Measurements from ENCODE around the gene NFAT5. TPM values are rescaled to one million over a fixed set of nuclear protein-coding genes. Genes with fewer than 3 reads are reported as not detected.

Gene NFAT5
- total and polyA plus RNA-seq, 9 of the 15 experiments (the other 6 are each of a cell fraction or from before 2014, with no cell fraction given): 0.78 to 20.5 (median 12.4) TPM

DNA sequence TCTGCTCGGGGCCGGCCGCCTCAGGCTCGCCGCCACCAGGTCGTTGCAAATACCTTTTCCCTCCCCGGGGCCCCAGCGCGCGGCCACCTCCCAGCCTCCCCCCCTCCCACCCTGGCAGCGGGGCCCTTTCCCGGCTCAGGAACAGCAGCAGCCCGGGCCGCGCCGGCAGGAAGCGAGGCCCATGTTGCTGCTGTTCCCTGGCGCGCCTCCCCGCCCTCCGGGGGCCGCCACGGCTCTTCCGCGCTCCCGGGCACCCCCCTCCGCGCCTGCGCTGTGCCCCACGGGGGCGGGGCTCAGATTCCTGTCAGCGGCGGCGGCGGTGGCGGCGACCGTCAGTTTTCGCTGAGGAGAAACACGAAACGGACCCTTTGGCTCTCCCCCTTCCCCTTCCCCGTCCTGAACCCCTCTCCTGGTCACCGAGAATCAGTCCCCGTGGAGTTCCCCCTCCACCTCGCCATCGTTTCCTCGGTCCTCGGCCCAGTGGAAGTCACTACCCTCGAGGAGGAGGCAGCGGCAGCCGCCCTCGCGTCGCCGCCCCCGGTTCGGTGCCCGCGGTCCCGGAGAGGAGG, at the start of gene NFAT5 (continued):
- TF ChIP-seq NRF1 (conservative IDR thresholded peaks at IDR 0.05 in 1 of 2, IDR thresholded peaks at IDR 0.05 in 1 of 2): peak; percentile 89 to 91
- peak; percentile 65; the same call in 1 of the 2 replicates for TF ChIP-seq PHF8 (IDR thresholded peaks at IDR 0.05; ENCODE audit: borderline replicate concordance, low read length)
- peak; percentile 14; the same call in 1 of the 2 replicates for TF ChIP-seq BHLHE40 (IDR thresholded peaks at IDR 0.05; ENCODE audit: low read length)
- peak; percentile 74 for TF ChIP-seq RBM22 (IDR thresholded peaks at IDR 0.05; ENCODE audit: low read depth, low read length, poor library complexity, severe bottlenecking)
- no peak for TF ChIP-seq ASH1L (IDR thresholded peaks at IDR 0.05; ENCODE audit: borderline replicate concordance, low read depth, partially characterized antibody)
- TF ChIP-seq, protein P1, sequence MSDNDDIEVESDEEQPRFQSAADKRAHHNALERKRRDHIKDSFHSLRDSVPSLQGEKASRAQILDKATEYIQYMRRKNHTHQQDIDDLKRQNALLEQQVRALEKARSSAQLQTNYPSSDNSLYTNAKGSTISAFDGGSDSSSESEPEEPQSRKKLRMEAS (CRISPR knock-in tag; IDR thresholded peaks at IDR 0.05): peak; percentile 58
- TF ChIP-seq TEAD2 (tag; IDR thresholded peaks at IDR 0.05): no peak
- no peak for TF ChIP-seq COPS2 (conservative IDR thresholded peaks at IDR 0.05)
- peak; percentile 41; the same call in 1 of the 2 replicates for TF ChIP-seq TAF7 (tag; IDR thresholded peaks at IDR 0.05)
- peak; percentile 93 for TF ChIP-seq ELF1 (tag; IDR thresholded peaks at IDR 0.05)
- TF ChIP-seq NUFIP1 (IDR thresholded peaks at IDR 0.05; ENCODE audit: partially characterized antibody): no peak
- peak; percentile 75; the same call in 1 of the 2 replicates for TF ChIP-seq ZBTB7A (IDR thresholded peaks at IDR 0.05; ENCODE audit: borderline replicate concordance, control insufficient read depth, low read depth, low read length)
- TF ChIP-seq POU5F1 (IDR thresholded peaks at IDR 0.05; ENCODE audit: borderline replicate concordance, low read depth, low read length, partially characterized antibody): peak; percentile 52
- peak; percentile 87 for TF ChIP-seq POLR2AphosphoS5 (IDR thresholded peaks at IDR 0.05; ENCODE audit: control insufficient read depth, insufficient read depth, low read depth, low read length)
- peak; percentile 66 for TF ChIP-seq TAF9B (IDR thresholded peaks at IDR 0.05; ENCODE audit: partially characterized antibody)
- no peak for TF ChIP-seq ETV6 (IDR thresholded peaks at IDR 0.05; ENCODE audit: borderline replicate concordance in 1 of 2, low read depth in 2 of 2, low read length in 1 of 2)
- TF ChIP-seq ETV6 (CRISPR knock-in tag; IDR thresholded peaks at IDR 0.05; ENCODE audit: borderline replicate concordance): peak; percentile 61; the same call in 1 of the 2 replicates
- peak; percentile 91; the same call in 1 of the 2 replicates for TF ChIP-seq ZC3H4 (CRISPR knock-in tag; IDR thresholded peaks at IDR 0.05; ENCODE audit: borderline replicate concordance)
- peak; percentile 42; the same call in 1 of the 2 replicates for TF ChIP-seq CREM (IDR thresholded peaks at IDR 0.05; ENCODE audit: low read depth)
- peak; percentile 73 for TF ChIP-seq HNRNPL (IDR thresholded peaks at IDR 0.05; ENCODE audit: low read depth, low read length)
- TF ChIP-seq, protein P2, sequence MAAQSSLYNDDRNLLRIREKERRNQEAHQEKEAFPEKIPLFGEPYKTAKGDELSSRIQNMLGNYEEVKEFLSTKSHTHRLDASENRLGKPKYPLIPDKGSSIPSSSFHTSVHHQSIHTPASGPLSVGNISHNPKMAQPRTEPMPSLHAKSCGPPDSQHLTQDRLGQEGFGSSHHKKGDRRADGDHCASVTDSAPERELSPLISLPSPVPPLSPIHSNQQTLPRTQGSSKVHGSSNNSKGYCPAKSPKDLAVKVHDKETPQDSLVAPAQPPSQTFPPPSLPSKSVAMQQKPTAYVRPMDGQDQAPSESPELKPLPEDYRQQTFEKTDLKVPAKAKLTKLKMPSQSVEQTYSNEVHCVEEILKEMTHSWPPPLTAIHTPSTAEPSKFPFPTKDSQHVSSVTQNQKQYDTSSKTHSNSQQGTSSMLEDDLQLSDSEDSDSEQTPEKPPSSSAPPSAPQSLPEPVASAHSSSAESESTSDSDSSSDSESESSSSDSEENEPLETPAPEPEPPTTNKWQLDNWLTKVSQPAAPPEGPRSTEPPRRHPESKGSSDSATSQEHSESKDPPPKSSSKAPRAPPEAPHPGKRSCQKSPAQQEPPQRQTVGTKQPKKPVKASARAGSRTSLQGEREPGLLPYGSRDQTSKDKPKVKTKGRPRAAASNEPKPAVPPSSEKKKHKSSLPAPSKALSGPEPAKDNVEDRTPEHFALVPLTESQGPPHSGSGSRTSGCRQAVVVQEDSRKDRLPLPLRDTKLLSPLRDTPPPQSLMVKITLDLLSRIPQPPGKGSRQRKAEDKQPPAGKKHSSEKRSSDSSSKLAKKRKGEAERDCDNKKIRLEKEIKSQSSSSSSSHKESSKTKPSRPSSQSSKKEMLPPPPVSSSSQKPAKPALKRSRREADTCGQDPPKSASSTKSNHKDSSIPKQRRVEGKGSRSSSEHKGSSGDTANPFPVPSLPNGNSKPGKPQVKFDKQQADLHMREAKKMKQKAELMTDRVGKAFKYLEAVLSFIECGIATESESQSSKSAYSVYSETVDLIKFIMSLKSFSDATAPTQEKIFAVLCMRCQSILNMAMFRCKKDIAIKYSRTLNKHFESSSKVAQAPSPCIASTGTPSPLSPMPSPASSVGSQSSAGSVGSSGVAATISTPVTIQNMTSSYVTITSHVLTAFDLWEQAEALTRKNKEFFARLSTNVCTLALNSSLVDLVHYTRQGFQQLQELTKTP (IDR thresholded peaks at IDR 0.05; ENCODE audit: low read depth in 1 of 2, partially characterized antibody in 2 of 2): no peak
- TF ChIP-seq MAZ (CRISPR knock-in tag; conservative IDR thresholded peaks at IDR 0.05 in 1 of 2, IDR thresholded peaks at IDR 0.05 in 1 of 2): peak in 1 of 2 experiments; percentile 97
- TF ChIP-seq YY1 (IDR thresholded peaks at IDR 0.05; ENCODE audit: borderline replicate concordance in 1 of 3, control insufficient read depth in 1 of 3, extremely low read depth in 1 of 3, insufficient read depth in 3 of 3, insufficient read length in 1 of 3, insufficient replicate concordance in 2 of 3, low read depth in 1 of 3, low read length in 2 of 3): peak in 2 of 3 experiments; percentile 83 to 84

All from K562 (cell line).